Thymus (tissue), 11 donors: Measurements from ENCODE around the gene WFDC6. TPM values are rescaled to one million over a fixed set of nuclear protein-coding genes. Genes with fewer than 3 reads are reported as not detected.

ENCODE experiments used
- DNase-seq, 9 donors: peaks; one replicate each; pipeline ENCODE4 v3.0.0-alpha.2; 2013; ENCODE audit warnings: low spot score in 9 of 9, low read depth in 6 of 9, missing footprints in 1 of 9
- H3K27ac ChIP-seq, 2 donors: one replicate each; pipeline ENCODE4 v1.5.1; 2013; ENCODE audit warnings: control low read depth in 1 of 2, low read depth in 1 of 2, low read length in 1 of 2, mild to moderate bottlenecking in 1 of 2, moderate library complexity in 1 of 2
- H3K27me3 ChIP-seq, 2 donors: one replicate each; pipeline ENCODE4 v1.5.1; 2013; ENCODE audit warnings: low read length in 1 of 2; ENCODE audit not compliant: control insufficient read depth in 2 of 2, insufficient read depth in 1 of 2
- H3K36me3 ChIP-seq, 2 donors: one replicate each; pipeline ENCODE4 v1.5.1; 2013; ENCODE audit warnings: low read length in 1 of 2, mild to moderate bottlenecking in 1 of 2, moderate library complexity in 1 of 2; ENCODE audit not compliant: control insufficient read depth in 2 of 2, insufficient read depth in 2 of 2
- H3K4me1 ChIP-seq, 2 donors: one replicate each; pipeline ENCODE4 v1.5.1; 2013; ENCODE audit warnings: low read length in 2 of 2; ENCODE audit not compliant: control insufficient read depth in 2 of 2, insufficient read depth in 2 of 2
- H3K4me3 ChIP-seq, 2 donors: one replicate each; pipeline ENCODE4 v1.5.1; 2013; ENCODE audit warnings: low read length in 2 of 2, control low read depth in 1 of 2, mild to moderate bottlenecking in 1 of 2
- H3K9me3 ChIP-seq, 2 donors: one replicate each; pipeline ENCODE4 v1.5.1; 2013; ENCODE audit warnings: low read length in 1 of 2, mild to moderate bottlenecking in 1 of 2; ENCODE audit not compliant: control insufficient read depth in 2 of 2, insufficient read depth in 1 of 2
- WGBS: extraction: QIAGEN DNeasy Blood & Tissue Kit; methylation state at CpG from one replicate; pipeline ENCODE4 v1.1.7; 2013; 5-methylcytosine and 5-hydroxymethylcytosine counted together
- polyA plus RNA-seq: library from polyadenylated mRNA; stranded (reverse); fragments of 200-250 nt; gene quantifications from one replicate; pipeline ENCODE4 v1.2.3, GENCODE V29; 2013
- total RNA-seq: library from RNA; stranded (reverse); fragments of 120-200 nt; gene quantifications from one replicate; pipeline ENCODE4 v1.2.4, GENCODE V29; 2013
- donor health status: healthy.

WFDC6 gene
- total and polyA plus RNA-seq, 2 donors, result 0.27 TPM; not detected in 1

GRCh38 chr20:45507011-45507820 is 32.1 kb downstream of the WFDC6 start:
- Histone ChIP-seq H3K27ac (no peak overlapping the region), H3K4me3 (no peak overlapping the region), H3K36me3 (no peaks in the 10 kb centered on the region), H3K27me3 (no peaks in the 10 kb centered on the region), H3K9me3 (peaks cover 0 to 1% of the 10 kb centered on the region in 2 donors), H3K4me1 (no peaks in the 10 kb centered on the region)
- no peak for DNase-seq
- WGBS, result 93% methylated on average over 5 of the region's 5 CpGs

- DNase-seq, result no peak
- no peaks in the 10 kb centered on the region for H3K27me3 ChIP-seq
- no peaks in the 10 kb centered on the region for H3K36me3 ChIP-seq
Measured at GRCh38 chr20:45506398-45506797, 32.9 kb downstream of the WFDC6 start.

GRCh38 chr20:45503403-45503802 is 35.9 kb downstream of the WFDC6 start:
- H3K27ac ChIP-seq, result no peak overlapping the region
- H3K27me3 ChIP-seq, result no peaks in the 10 kb centered on the region
- H3K4me3 ChIP-seq, result no peak overlapping the region
- DNase-seq, result no peak
- no peaks in the 10 kb centered on the region for H3K36me3 ChIP-seq
- no peaks in the 10 kb centered on the region for H3K4me1 ChIP-seq
- H3K9me3 ChIP-seq, result peaks cover 0 to 1% of the 10 kb centered on the region in 2 donors
- WGBS, result 59% methylated on average over 2 of the region's 2 CpGs

More at GRCh38 chr20:45506398-45506797, 32.9 kb downstream of the WFDC6 start:
- no peaks in the 10 kb centered on the region for H3K4me1 ChIP-seq
- no peak overlapping the region for H3K27ac ChIP-seq
- H3K9me3 ChIP-seq, result peaks cover 0 to 1% of the 10 kb centered on the region in 2 donors
- 87% methylated on average over 2 of the region's 2 CpGs for WGBS
- no peak overlapping the region for H3K4me3 ChIP-seq

- peaks cover 0 to 1% of the 10 kb centered on the region in 2 donors for H3K9me3 ChIP-seq
- DNase-seq, result no peak
- no peak overlapping the region for H3K27ac ChIP-seq
- 88% methylated on average over 1 of the region's 1 CpG for WGBS
- H3K36me3 ChIP-seq, result no peaks in the 10 kb centered on the region
- H3K4me1 ChIP-seq, result no peaks in the 10 kb centered on the region
- no peak overlapping the region for H3K4me3 ChIP-seq
- no peaks in the 10 kb centered on the region for H3K27me3 ChIP-seq
Measured at GRCh38 chr20:45502561-45502960, 36.7 kb downstream of the WFDC6 start.

DNA sequence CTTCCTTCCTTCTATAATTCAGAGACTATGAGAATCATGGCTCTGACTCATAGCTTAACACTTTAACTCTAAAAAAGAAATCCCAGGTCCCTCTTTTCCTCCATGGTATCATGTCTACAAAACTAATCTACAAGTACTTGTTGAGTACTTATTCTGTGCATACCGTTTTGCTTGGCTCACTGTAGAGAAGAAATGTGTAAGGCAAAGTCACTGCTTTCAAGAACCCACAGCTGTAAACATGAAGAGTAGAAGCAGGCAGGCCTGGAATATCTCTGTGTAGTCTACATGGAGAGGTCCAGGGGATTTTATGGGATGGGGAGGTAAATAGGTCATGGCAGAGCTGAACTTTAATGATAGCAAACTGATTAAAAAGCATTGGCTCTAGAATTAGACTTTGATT is 37.7 kb downstream of the WFDC6 start:
- Histone ChIP-seq H3K27ac (no peak overlapping the region), H3K27me3 (no peaks in the 10 kb centered on the region), H3K4me1 (no peaks in the 10 kb centered on the region), H3K9me3 (peaks cover 0 to 1% of the 10 kb centered on the region in 2 donors), H3K4me3 (no peak overlapping the region), H3K36me3 (no peaks in the 10 kb centered on the region)
- 95% methylated on average over 1 of the region's 1 CpG for WGBS
- no peak for DNase-seq

GRCh38 chr20:45500022-45500421 is 39.3 kb downstream of the WFDC6 start:
- DNase-seq, result no peak
- no peak overlapping the region for H3K27ac ChIP-seq
- H3K9me3 ChIP-seq, result peaks cover 0 to 1% of the 10 kb centered on the region in 2 donors
- WGBS, result 83% methylated on average over 6 of the region's 6 CpGs
- no peaks in the 10 kb centered on the region for H3K27me3 ChIP-seq
- no peaks in the 10 kb centered on the region for H3K4me1 ChIP-seq
- H3K36me3 ChIP-seq, result no peaks in the 10 kb centered on the region
- H3K4me3 ChIP-seq, result no peak overlapping the region

GRCh38 chr20:45497971-45498494 is 41.2 kb downstream of the WFDC6 start:
- Histone ChIP-seq H3K4me3 (no peak overlapping the region), H3K27me3 (no peaks in the 10 kb centered on the region), H3K36me3 (no peaks in the 10 kb centered on the region), H3K4me1 (no peaks in the 10 kb centered on the region), H3K9me3 (no peaks in the 10 kb centered on the region), H3K27ac (no peak overlapping the region)
- no peak for DNase-seq
- 86% methylated on average over 3 of the region's 3 CpGs for WGBS

GRCh38 chr20:45496166-45496565 is 43.1 kb downstream of the WFDC6 start:
- no peaks in the 10 kb centered on the region for H3K27me3 ChIP-seq
- no peaks in the 10 kb centered on the region for H3K9me3 ChIP-seq

DNA sequence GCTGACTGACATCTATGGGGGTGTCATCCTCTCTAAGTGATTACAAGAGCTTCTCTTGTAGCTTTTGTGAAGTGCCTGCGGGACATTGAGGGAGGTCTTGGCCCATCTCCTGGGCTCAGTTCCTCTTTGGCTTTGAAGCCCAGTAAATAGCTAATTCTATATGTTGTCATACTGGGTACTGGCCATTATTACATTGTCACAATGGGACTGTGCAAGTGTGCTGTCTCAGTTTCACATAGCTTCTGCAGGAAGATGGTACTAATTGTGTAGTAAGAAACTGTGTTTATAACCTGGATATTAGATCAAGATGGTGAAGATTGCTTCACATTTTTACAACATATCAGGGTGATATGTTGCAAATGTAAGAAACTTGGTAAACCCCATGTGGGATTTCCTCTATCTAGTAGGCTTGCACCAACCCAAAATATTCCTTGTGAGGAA is 43.8 kb downstream of the WFDC6 start:
- Histone ChIP-seq H3K9me3 (no peaks in the 10 kb centered on the region), H3K4me3 (no peak overlapping the region), H3K36me3 (no peaks in the 10 kb centered on the region), H3K27ac (no peak overlapping the region), H3K4me1 (no peaks in the 10 kb centered on the region), H3K27me3 (no peaks in the 10 kb centered on the region)
- 88% methylated on average over 1 of the region's 1 CpG for WGBS
- no peak for DNase-seq

More at GRCh38 chr20:45496166-45496565, 43.1 kb downstream of the WFDC6 start:
- H3K27ac ChIP-seq, result no peak overlapping the region
- H3K36me3 ChIP-seq, result no peaks in the 10 kb centered on the region
- WGBS, result 94% methylated on average over 3 of the region's 3 CpGs
- no peak overlapping the region for H3K4me3 ChIP-seq
- no peak for DNase-seq
- no peaks in the 10 kb centered on the region for H3K4me1 ChIP-seq
